ENCODE measurements around the gene CD6.

GRCh38 chr11:60939301-60939700 is 32.2 kb upstream of the CD6 start:
- no peak for TF ChIP-seq EZH2 (IDR thresholded peaks at IDR 0.05; ENCODE audit: borderline replicate concordance)
- TF ChIP-seq CTCF (IDR thresholded peaks at IDR 0.05; ENCODE audit: poor library complexity) = no peak
- TF ChIP-seq EZH2phosphoT487 (IDR thresholded peaks at IDR 0.05; ENCODE audit: low read depth, severe bottlenecking, unreplicated experiment) = no peak
